Fibroblast of gingiva (primary cell): ENCODE measurements around the gene FEN1.

ENCODE experiments used
- DNase-seq: peaks from one replicate; pipeline ENCODE4 v3.0.0-alpha.2; 2011; ENCODE audit warnings: low read depth

The FEN1 gene

DNA sequence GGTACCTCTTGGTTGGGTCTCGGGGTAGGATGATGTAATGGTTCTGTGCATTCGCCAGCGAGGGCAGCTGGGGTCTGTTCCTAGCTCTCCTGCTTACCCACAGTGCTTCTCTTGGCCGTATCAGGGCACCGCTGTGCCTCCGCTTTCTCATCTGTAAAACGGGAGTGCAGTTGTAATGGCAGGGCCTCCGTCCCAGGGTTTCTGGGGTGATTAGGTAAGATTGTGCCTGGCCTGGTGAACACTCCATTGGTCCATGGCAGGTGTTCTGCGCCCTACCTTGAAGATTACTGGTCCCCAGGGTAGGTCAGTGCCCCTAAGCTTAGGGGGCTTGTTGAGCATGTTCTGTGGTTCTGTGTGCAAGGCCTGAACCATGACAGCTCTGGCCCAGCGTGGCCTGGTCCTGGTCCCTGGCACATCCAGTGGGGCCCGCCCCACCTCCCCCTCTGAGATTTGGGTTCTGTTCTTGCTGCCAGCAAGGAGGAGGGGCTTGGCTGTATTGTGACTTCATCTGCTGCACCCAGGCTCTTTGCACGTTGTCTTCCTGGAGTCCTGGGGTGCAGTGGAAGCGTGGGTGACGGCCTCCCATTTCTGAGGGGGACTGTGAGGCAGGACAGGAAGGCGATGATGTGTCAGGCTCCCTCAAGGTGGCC is 35.4 kb upstream of the FEN1 start:
- DNase-seq, result no peak

DNA sequence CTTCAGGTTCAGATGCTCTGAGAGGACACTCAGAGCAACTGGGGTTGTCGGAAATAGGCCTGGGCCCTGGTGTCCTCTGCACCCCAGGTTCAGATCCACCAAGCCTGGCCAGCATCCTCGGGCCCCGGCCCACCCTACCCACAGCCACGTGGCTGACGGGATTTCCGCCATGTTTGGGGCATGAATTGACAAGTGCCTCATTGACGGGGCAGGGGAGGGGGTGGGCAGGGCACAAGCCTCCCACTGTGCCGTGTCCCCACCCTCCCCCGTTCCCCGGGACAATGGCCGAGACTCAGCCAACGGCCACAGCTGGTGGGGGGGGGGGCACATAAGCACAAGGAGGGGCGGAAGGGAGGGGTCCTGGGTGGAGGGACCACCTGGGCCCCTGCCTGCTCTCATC is 31.8 kb upstream of the FEN1 start:
- DNase-seq, result no peak

DNA sequence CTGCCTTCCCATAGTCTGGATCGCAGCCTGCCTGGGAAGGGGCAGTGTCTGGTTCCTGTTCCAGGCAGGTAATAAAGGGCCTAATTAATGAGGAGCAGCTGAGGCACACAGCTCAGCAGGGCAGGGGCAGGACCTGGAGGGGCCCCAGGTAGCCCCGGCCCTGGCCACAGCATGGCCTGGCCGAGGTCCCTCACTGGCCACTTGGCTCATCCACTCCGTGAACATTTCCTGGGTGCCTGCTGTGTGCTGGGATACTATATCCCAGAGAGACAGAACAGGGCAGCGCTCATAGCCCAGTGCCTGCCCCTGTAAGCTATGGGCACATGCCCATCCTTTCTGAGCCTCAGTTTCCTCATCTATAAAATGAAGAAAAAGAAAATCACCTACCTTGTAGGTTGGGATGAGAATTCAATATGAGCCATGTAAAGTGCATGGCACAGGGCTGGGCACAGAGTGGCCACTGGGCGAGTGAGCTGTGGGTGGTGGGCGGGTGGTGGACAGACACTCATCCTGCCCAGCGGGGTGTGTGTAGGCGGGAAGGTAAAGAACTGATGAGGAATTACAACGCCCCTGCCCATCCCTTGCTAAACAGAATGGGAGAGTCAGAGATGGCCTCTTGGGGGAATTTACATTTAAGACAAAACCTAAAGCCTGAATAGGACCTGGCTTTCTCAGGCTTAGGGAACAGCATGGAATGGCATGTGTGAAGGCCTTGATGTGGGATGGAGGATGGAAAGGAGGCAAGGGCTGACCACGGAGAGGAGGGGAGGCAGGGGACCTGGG is 31.1 kb upstream of the FEN1 start:
- no peak for DNase-seq

DNA sequence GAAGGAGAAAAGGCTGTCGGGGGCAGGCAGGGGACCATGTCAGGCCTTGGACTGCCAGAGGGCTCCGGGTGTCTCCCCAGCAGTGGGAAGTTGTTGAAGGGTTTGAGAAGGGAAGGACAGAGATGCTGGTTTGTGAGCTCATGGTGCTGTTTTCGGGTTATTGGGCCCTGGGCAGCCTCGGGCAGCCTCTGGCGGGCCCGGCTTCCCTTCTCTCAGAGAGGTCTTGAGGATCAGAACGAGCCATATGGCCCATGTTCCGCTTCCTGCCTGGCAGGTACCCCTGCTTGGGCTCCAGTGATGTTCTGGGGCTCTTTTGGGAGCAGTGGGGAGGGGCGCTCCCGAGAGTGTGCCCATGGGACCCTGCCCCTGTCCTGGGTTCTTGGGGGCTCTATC is 30.5 kb upstream of the FEN1 start:
- no peak for DNase-seq

DNA sequence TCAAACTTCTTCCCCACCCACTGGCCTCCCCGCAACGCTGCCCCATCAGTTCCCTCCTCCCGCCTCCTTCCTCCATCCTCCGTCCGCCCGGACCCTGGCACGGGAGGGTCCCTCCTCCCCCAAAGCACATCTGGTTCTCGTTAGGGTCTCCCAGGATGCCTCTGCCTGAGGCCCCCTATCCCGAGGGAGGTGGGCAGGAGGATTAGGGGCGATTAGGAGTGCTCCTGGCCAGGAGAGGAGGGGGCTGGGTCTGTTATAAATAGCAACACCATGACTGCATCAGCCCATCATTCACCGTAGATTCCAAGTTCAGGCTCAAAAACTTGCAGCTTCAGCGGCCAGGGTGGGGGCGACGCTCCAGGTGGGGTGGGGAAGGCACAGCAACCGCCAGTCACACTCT is 29.9 kb upstream of the FEN1 start:
- no peak for DNase-seq

DNA sequence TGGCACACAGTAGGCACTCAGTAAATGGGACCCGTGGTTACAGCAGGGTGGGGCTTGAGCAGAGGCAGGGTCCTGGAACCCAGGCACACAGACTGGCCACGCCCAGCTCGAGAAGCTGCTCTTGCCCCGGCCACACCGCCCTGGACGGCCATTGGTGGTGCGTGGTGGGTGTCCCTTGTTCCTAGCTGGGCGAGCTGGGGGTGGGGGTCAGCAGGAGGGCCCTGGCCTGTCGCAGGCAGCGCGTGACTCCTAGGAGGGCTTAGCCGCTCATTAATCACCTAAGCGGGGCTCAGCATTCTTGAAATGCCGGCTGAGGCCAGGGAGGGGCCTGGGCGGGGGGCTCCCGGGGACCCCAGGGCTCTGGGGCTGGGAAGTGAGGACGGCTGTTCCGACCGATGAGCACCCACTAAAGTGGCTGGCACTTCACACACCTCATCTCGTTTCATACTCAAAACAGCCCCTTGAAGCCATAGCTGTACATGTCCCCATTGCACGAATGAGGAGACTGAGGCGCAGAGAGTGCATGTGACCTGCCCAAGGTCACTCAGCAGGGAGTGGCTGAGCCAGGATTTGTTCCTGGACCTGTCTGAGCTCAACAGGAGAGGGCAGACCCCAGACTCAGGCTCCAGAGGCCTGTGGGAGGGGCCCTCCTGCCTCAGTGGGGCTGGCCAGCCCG is 28.6 kb upstream of the FEN1 start:
- no peak for DNase-seq

DNA sequence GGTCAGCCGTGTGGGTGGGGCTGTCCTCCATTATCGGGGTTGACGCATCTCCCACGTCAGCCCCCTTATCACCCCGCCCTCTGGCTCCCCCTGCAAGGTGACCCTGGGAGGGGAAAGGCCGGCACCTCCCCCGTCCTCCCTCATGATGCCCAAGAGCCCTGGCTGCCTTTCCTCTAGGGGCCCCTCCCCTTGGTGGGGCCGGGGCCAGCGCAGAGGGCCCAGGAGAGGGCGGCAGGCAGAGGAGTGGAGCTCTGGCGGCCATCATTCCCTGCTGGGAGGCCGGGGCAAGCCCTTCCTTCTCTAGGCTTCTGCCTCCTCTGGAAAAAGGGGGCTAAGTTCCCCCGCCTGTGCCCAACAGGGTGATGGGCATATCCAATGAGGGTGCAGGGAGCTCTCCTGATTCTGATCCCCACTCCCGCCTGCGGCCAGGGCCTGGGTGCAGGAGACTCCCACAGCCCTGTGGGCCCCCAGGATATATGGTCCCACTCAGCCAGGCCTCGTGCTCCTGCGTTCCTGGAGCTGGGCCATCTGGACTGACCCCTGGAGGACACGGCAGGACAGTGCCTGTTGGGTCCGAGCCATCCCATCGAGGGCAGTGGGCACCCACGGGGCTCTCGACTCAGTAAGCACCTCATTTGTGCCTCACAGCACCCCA is 28.0 kb upstream of the FEN1 start:
- no peak for DNase-seq

DNA sequence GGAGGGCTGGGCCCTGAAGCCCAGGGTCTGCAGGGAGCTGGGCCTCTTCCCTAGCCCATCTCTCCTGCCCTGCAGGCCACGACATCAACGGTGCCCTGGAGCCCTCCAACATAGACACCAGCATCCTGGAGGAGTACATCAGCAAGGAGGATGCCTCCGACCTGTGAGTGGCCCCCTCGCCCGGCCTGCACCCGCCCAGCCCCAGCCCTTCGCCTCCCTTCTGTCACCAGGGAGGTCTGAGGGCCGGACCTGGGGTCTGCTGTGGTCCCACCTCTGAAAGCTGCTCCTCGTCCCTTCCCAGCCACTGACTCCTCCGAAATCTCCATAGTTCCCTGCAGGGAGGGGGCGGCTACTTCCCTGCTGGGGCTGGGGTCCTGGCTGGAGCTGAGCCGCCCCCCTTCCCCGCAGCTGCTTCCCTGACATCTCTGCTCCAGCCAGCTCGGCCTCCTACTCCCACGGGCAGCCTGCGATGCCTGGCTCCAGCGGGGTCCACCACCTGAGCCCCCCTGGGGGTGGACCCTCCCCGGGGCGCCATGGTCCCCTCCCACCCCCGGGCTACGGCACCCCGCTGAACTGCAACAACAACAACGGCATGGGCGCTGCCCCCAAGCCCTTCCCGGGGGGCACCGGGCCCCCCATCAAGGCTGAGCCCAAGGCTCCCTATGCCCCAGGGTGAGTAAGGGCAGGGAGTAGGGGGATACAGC is 27.0 kb upstream of the FEN1 start:
- no peak for DNase-seq

DNA sequence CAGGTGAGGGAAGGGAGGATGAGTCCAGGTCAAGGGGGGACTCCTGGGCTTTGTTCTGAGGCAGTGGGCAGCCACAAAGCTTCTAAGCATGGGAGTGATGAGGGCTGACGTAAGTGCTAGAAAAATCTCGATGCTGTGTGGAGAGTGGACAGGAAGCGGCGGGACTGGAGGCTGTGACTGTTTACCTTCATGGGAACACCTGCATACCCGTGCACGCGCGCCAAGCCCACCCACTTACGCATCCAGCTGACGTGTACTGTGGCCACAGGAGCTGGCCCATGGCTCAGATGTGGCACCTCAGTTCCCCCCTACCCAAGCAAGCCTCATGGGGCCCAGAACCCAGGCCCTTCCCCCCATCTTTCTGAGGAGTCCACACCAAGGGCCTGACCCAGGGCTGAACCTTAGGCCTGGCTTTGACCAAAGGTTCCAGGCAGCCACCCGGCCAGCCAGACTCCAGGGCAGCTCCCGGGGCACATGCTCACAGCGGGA is 26.3 kb upstream of the FEN1 start:
- no peak for DNase-seq

DNA sequence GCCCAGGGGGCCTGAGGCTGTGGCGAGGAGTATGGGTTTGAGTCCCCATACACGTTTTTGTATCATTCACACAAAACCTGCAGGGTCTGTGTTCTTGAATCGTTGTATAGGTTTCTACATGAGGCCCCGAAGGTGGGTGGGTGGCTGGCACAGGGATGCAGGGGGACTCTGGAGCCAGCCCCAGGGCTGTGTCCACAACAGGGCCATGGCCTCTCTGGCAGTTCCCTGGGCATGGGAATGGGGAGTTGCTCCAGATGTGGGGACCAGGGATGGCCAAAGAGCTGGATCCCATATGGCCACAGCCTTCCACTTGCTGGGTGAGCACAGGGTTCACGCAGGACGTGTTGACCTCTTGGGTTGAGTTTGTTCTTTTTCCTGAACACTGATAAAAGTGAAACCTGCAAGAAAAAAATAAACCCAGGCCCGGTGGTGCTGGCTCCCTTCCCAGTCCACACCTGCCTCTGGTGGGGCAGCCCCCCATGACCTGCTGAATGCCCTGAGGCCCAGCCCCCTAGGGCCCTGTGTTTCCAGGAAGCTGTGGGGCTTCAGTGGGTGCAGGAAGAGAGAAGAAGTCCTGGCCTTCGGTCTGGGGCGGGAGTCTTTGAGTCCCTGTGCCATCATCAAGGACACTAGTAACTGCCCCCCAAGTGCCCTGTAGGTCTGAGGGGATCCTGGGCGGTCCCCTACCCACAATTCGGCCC is 24.2 kb upstream of the FEN1 start:
- DNase-seq, result no peak

DNA sequence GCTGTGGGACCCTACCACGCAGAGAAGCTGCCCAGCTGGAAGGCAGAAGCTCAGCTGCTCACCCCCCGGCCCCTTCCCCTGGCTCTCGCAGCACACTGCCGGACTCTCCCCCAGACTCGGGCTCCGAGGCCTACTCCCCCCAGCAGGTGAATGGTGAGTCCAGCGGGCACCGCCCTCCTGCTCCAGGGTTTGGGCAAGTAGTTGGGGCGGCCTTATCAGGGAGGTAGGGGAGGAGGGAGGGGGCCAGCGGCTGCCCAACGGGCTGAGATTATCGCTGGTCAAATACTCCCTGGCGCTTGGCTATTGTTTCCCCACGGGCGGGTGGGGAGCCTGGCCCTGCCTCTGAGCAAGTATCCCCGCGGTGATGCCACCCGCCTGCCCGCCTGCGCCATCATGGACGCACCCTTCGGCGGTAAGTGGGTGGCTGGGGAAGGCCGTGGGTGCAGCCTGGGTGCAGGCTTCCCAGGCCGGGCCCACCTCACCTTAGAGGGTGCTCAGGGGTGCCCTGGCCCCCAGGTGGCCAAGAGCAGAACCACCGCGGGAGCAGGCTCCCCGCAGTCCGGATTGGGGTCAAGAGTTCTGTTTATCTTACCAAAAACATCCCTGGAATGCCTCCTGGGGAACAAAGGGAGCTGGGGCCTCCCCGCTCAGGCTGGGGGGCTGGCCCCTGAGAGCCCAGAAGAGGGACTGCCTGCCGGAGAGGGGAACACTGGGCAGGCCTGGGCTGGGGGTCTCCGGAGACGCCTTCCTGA is 23.4 kb upstream of the FEN1 start:
- DNase-seq, result no peak

DNA sequence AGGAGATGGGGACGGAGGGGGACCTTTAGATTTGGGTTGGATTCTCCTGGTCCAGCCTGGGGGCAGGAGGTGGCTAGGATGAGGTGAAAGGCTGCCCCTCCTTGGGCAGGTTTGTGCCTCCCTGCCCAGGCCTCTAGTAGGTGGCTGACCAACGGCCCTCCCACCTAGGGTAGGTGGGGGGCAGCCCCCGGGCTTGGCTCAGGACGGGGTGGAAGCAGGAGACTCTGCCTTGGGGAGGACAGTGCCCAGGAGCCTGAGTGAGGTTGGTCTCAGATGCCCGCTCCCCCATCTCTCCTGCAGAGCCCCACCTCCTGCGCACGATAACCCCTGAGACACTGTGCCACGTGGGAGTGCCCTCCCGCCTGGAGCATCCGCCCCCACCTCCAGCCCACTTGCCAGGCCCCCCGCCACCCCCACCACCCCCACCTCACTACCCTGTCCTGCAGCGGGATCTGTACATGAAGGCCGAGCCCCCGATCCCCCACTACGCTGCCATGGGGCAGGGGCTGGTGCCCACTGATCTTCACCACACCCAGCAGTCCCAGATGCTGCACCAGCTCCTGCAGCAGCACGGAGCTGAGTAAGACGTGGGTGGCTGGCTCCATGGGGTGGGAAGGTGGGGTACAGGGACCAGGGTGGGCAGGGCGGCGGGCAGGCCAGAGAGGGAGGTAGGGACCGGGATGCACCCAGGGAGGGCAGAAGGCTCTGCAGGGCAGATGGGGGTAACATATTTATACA is 22.6 kb upstream of the FEN1 start:
- no peak for DNase-seq

DNA sequence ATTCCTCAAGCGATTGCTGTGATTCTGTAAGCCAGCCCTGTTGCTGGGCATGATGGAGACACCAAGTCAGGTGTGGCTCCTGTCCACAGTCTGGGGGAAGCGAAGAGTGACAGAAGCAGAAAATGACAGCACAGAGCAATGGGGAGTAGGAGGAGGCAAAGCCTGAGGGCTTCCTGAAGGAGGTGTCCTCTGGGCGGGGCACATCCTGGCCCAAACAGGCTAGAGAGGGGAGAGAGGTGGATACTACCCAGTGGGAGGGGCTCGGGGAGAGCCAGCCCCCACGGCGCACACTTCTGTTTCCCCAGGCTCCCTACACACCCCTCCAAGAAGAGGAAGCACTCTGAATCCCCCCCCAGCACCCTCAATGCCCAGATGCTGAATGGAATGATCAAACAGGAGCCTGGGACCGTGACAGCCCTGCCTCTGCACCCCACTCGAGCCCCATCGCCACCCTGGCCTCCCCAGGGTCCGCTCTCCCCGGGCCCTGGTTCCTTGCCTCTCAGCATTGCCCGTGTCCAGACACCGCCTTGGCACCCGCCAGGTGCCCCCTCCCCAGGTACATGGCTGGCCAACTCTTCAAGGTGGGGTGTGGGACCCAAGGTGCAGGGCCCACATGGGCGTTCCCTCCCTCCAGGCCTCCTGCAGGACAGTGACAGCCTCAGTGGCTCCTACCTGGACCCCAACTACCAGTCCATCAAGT is 21.4 kb upstream of the FEN1 start:
- DNase-seq, result no peak

DNA sequence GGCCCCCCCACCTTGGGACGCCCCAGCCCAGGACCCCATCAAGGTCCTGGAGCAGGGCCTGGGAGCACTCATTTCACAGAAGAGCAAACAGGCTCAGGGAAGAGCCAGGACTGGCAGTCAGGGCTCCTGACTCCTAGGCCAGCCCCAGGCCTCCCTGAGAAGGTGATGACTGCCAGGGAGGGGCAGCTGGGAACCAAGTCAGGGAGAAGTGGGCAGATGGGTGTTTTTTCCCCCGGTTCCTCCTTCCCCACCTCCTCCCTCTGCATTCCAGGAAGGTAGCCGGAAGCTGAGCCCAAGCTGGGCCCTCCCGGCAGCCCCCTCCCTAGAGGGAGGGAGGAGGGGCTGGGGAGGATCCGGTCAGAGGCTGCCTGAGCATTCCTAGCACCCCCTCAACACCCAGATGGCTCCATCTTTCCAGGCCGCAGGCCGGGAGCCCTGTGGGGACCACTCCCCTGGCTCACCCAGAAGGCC is 20.7 kb upstream of the FEN1 start:
- DNase-seq, result no peak

DNA sequence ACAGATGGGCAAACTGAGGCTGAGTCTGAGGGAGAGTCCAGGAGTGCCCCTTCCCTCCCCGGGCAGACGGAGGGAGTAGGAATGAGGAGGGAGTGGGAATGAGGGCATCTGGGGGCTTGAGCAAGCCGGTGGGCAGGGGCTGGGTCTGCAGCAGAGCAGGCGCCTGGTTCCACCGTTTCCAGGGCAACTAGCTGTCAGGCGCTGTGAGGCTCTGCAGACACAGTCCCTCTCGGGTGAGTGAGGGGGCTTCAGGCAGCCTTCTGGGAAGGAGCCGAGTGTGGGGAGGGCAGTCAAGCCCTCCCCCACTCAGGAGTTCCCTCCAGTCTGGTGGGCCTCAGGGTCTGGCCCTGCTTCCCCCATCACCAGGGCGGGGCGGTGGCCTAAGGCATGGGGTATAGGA is 19.4 kb upstream of the FEN1 start:
- DNase-seq, result no peak

DNA sequence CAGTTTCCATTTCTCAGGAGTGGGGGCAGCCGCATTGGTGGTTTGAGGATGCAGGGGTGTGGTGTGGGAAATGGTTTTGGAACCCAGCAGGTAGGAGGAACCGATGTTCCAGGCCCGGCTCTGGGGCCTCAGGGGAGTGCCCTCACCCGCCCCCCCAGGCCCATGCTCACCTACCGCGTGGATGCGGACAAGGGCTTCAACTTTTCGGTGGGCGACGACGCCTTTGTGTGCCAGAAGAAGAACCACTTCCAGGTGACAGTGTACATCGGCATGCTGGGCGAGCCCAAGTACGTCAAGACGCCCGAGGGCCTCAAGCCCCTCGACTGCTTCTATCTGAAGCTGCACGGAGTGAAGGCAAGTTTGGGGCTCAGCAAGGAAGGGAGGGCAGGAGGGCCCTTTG is 18.9 kb upstream of the FEN1 start:
- DNase-seq, result no peak

DNA sequence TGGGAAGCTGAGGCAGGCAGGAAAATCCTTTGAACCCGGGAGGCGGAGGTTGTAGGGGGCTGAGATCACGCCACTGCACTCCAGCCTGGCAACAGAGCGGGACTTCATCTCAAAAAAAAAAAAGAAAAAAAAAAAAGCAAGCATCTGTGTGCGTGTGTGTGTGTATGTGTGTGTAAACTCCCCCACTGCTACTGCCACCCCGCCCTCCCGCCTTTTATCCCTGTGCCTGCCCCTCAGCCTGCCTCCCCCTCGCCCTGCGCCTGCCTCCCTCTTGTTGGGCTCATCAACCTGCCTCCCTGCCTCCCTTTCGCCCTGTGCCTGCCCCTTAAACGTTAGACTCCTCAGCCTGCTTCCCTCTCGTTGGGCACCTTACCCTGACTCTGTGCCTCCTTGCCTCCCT is 18.3 kb upstream of the FEN1 start:
- DNase-seq, result no peak

DNA sequence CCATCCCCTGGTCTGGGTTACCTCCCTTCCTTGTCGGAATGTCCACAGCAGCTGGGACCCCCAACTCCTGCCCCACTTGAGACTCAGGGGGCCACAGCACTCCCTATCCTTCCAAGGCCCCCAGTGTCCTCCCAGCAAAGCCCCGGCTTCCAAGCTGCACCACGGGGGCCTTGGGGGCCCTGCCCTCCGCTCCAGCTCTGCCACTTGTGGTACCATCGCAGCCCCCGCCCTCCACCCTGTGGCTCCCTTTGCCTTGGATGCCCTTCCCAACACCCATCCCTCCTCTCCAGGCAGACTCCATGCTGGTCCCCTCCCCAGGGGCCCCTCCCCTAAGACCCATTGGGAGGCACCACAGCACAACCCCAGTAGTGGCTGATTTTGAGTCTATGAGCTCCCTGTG is 17.6 kb upstream of the FEN1 start:
- DNase-seq, result no peak
